Measurements from ENCODE around the gene MYMK. TPM values are rescaled to one million over a fixed set of nuclear protein-coding genes. Genes with fewer than 3 reads are reported as not detected.
A peak's percentile ranks its signal among the peaks of the same experiment; 100 is the strongest.

Gene MYMK
- total and polyA plus RNA-seq, 2 of the 13 experiments (the other 11 are each of a cell fraction or from before 2014, with no cell fraction given) = not detected

DNA sequence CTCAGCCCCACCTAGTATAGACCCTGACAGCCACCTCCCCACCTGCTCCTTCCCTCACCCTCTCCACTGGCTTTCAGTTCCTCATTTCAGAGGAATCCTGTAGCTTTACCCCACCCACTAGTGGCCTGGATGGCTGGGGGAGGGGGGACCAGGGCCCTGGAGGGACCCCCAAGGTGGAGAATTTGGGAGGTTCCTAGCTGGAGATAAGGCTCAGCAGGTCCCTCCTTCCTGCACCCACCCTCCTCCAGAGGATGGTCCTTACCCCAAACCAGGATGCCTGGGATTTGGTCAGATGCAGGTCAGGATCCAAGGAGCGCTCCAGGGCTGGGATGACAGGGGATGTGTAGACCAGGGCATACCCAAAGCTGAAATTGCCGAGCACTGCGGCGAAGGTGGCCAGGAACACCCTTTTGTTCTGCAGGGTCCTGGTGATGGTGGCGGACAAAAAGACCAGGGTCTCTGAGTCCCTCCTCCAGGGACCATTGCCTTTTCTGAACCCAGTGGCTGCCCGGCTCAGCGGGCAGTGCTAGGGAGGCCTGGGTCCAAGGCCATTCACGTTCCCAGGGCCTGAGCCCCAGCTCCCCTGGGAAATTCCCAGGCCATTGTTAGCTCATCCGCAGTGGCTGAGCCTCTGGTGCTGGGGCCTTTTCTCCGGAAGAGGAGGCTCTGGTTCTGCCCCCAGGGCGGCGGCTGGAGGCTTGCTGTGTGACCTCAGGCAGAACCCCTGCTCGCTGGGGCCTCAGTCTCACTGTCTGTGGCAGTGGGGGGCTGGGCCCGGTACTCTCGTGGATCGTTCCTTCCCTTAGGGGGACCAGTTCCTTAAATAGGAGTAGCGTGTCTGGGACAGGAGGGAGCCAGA is 46.5 kb downstream of the MYMK start (continued):
- TF ChIP-seq HCFC1 (IDR thresholded peaks at IDR 0.05; ENCODE audit: low read depth, low read length) (no peak), NFATC3 (CRISPR knock-in tag; IDR thresholded peaks at IDR 0.05) (no peak), NCOA1 (CRISPR knock-in tag; IDR thresholded peaks at IDR 0.05) (no peak), FOXK2 (IDR thresholded peaks at IDR 0.05) (no peak), ZNF121 (CRISPR knock-in tag; IDR thresholded peaks at IDR 0.05) (no peak), TOE1 (CRISPR knock-in tag; IDR thresholded peaks at IDR 0.05) (no peak), DPF2 (CRISPR knock-in tag; IDR thresholded peaks at IDR 0.05; ENCODE audit: borderline replicate concordance, low read depth) (no peak), ZNF564 (CRISPR knock-in tag; IDR thresholded peaks at IDR 0.05) (no peak), MED1 (CRISPR knock-in tag; IDR thresholded peaks at IDR 0.05) (peak; percentile 39; the same call in 1 of the 2 replicates), ZNF75D (CRISPR knock-in tag; IDR thresholded peaks at IDR 0.05; ENCODE audit: borderline replicate concordance) (no peak), ZNF670 (CRISPR knock-in tag; IDR thresholded peaks at IDR 0.05; ENCODE audit: borderline replicate concordance) (no peak), SP140L (CRISPR knock-in tag; IDR thresholded peaks at IDR 0.05; ENCODE audit: borderline replicate concordance) (no peak), NR3C1 (CRISPR knock-in tag; IDR thresholded peaks at IDR 0.05) (no peak), ZNF878 (CRISPR knock-in tag; IDR thresholded peaks at IDR 0.05) (no peak), ETV5 (CRISPR knock-in tag; IDR thresholded peaks at IDR 0.05; ENCODE audit: borderline replicate concordance) (peak; percentile 62; the same call in 1 of the 2 replicates), ZNF616 (CRISPR knock-in tag; IDR thresholded peaks at IDR 0.05; ENCODE audit: low read depth) (no peak), MAFK (conservative IDR thresholded peaks at IDR 0.05 in 1 of 2, IDR thresholded peaks at IDR 0.05 in 1 of 2; ENCODE audit: low read length in 2 of 2) (no peak), ZNF619 (CRISPR knock-in tag; IDR thresholded peaks at IDR 0.05) (no peak), POLR2A (IDR thresholded peaks at IDR 0.05; ENCODE audit: insufficient read depth in 1 of 2, low read depth in 2 of 2, low read length in 2 of 2) (peak in 1 of 2 experiments; percentile 34; a peak in 1 of 4 replicates), ARNT (IDR thresholded peaks at IDR 0.05) (no peak)
- TF ChIP-seq, protein P1, sequence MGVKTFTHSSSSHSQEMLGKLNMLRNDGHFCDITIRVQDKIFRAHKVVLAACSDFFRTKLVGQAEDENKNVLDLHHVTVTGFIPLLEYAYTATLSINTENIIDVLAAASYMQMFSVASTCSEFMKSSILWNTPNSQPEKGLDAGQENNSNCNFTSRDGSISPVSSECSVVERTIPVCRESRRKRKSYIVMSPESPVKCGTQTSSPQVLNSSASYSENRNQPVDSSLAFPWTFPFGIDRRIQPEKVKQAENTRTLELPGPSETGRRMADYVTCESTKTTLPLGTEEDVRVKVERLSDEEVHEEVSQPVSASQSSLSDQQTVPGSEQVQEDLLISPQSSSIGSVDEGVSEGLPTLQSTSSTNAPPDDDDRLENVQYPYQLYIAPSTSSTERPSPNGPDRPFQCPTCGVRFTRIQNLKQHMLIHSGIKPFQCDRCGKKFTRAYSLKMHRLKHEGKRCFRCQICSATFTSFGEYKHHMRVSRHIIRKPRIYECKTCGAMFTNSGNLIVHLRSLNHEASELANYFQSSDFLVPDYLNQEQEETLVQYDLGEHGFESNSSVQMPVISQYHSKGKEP (CRISPR knock-in tag; IDR thresholded peaks at IDR 0.05) = no peak
- TF ChIP-seq, protein P2, sequence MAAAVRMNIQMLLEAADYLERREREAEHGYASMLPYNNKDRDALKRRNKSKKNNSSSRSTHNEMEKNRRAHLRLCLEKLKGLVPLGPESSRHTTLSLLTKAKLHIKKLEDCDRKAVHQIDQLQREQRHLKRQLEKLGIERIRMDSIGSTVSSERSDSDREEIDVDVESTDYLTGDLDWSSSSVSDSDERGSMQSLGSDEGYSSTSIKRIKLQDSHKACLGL (CRISPR knock-in tag; IDR thresholded peaks at IDR 0.05) = no peak
- TF ChIP-seq, protein P3, sequence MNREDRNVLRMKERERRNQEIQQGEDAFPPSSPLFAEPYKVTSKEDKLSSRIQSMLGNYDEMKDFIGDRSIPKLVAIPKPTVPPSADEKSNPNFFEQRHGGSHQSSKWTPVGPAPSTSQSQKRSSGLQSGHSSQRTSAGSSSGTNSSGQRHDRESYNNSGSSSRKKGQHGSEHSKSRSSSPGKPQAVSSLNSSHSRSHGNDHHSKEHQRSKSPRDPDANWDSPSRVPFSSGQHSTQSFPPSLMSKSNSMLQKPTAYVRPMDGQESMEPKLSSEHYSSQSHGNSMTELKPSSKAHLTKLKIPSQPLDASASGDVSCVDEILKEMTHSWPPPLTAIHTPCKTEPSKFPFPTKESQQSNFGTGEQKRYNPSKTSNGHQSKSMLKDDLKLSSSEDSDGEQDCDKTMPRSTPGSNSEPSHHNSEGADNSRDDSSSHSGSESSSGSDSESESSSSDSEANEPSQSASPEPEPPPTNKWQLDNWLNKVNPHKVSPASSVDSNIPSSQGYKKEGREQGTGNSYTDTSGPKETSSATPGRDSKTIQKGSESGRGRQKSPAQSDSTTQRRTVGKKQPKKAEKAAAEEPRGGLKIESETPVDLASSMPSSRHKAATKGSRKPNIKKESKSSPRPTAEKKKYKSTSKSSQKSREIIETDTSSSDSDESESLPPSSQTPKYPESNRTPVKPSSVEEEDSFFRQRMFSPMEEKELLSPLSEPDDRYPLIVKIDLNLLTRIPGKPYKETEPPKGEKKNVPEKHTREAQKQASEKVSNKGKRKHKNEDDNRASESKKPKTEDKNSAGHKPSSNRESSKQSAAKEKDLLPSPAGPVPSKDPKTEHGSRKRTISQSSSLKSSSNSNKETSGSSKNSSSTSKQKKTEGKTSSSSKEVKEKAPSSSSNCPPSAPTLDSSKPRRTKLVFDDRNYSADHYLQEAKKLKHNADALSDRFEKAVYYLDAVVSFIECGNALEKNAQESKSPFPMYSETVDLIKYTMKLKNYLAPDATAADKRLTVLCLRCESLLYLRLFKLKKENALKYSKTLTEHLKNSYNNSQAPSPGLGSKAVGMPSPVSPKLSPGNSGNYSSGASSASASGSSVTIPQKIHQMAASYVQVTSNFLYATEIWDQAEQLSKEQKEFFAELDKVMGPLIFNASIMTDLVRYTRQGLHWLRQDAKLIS (CRISPR knock-in tag; IDR thresholded peaks at IDR 0.05) = no peak
- TF ChIP-seq, protein P4, sequence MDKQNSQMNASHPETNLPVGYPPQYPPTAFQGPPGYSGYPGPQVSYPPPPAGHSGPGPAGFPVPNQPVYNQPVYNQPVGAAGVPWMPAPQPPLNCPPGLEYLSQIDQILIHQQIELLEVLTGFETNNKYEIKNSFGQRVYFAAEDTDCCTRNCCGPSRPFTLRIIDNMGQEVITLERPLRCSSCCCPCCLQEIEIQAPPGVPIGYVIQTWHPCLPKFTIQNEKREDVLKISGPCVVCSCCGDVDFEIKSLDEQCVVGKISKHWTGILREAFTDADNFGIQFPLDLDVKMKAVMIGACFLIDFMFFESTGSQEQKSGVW (CRISPR knock-in tag; IDR thresholded peaks at IDR 0.05; ENCODE audit: borderline replicate concordance) = no peak
- TF ChIP-seq, protein P5, sequence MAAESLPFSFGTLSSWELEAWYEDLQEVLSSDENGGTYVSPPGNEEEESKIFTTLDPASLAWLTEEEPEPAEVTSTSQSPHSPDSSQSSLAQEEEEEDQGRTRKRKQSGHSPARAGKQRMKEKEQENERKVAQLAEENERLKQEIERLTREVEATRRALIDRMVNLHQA (CRISPR knock-in tag; IDR thresholded peaks at IDR 0.05) = no peak
